ENCODE measurements around the gene NUP160.
"Not testable (repeated sequence)": the region's sequence is repeated elsewhere in the genome, so short reads cannot be mapped to it uniquely, and the experiment has no call there.

Gene NUP160

DNA sequence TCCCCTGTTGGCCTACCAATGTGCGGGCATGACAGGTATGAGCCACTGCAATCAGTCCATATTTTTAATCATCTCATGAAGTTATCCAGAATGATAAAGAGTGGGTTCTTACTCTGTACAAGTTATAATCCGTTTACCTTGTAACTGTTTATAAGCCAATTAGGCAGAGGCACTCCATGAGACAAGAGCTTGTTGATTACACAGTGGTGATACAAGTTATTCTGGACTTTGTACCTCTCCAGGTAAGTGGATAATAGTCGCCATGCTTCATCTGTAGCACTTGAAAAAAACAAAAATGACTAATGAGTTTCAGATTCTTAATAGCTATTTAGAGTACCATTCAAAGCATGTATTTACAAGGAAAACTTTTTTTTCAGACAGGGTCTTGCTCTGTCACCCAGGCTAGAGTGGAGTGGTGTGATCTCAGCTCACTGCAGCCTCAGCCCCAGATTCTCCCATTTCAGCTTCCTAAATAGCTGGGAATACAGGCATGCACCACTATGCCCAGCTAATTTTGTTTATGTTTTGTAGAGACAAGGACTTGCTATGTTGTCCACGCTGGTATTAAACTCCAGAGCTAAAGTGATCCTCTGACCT lies 63.3 kb downstream of the NUP160 start:
- TF ChIP-seq, protein P1, sequence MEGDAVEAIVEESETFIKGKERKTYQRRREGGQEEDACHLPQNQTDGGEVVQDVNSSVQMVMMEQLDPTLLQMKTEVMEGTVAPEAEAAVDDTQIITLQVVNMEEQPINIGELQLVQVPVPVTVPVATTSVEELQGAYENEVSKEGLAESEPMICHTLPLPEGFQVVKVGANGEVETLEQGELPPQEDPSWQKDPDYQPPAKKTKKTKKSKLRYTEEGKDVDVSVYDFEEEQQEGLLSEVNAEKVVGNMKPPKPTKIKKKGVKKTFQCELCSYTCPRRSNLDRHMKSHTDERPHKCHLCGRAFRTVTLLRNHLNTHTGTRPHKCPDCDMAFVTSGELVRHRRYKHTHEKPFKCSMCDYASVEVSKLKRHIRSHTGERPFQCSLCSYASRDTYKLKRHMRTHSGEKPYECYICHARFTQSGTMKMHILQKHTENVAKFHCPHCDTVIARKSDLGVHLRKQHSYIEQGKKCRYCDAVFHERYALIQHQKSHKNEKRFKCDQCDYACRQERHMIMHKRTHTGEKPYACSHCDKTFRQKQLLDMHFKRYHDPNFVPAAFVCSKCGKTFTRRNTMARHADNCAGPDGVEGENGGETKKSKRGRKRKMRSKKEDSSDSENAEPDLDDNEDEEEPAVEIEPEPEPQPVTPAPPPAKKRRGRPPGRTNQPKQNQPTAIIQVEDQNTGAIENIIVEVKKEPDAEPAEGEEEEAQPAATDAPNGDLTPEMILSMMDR (IDR thresholded peaks at IDR 0.05; ENCODE audit: insufficient read depth, low read length, missing control alignments) = no peak
- ChIA-PET CTCF (interaction anchor here (1.6 kb wide), 1 partner anchor 14 kb away, joined by 3 read pairs; no protein-coding TSS in a partner anchor), POLR2A (no interaction called here)
- DNase-seq (ENCODE audit: low read depth, low spot score) = no peak
- no peak overlapping the region for H3K4me3 ChIP-seq (ENCODE audit: low read depth, low read length)

DNA sequence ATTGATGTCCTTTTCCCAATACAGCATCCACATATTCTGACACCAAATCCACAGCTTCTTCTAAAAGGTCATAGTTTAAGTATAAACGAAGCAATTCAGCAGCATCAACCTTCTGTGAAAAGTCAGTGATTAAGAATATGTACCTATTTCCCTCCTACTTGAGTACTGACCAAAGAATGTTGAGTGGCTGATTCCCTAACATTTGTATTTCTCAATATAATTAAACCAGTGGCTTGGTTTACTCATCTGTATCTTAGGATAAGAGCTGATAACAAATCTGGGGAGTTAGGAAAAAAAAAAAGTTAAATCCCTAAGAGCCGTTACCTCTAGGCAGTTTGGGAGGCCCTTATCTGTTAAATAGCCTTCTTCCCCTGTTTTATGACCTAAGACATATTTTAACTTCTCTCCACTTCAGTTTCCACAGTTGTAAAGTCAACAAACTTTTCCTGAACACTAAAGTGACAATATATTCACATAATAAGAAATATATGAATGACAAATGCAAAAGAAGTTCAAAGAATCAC lies 65.0 kb downstream of the NUP160 start:
- no peak for DNase-seq (ENCODE audit: low read depth, low spot score)
- TF ChIP-seq, protein P1 (IDR thresholded peaks at IDR 0.05; ENCODE audit: insufficient read depth, low read length, missing control alignments) = no peak
- CTCF ChIA-PET = interaction anchor here (1.2 to 1.5 kb wide), 3 partner anchors 10 to 70 kb away, joined by 4 to 5 read pairs (median 4); no protein-coding TSS in a partner anchor
- H3K4me3 ChIP-seq (ENCODE audit: low read depth, low read length) = no peak overlapping the region
- POLR2A ChIA-PET = no interaction called here

DNA sequence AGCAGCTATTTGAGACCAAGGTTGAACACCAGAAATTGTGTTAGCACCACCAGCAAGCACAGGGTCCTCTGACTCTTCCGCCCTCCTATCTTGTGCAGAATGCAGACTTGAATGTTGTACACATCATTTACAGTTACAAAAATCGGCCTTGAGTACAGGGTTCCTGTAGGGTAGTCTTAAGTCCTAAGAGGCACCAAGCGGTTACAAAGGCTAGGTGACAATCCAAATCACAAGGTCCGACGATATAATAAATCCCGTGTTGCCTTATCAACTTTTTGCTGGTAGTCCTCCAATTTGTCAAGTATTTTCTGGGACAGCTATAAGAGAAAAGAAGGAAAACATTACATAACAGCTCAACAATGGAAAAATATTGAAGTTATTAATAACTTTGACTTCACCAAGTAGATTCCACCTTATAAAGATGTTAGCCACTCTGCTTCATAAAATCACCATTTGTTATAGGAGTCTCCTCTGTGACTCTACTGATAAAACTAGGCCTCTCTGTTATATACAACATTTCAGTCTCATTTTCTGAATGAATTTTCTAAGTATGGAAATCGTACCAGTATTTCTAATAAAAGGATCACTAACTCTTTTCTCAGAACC lies 69.2 kb downstream of the NUP160 start:
- POLR2A ChIA-PET = no interaction called here
- CTCF ChIA-PET = interaction anchor here (1.3 kb wide), 1 partner anchor 20 kb away, joined by 3 read pairs; no protein-coding TSS in a partner anchor
- H3K4me3 ChIP-seq (ENCODE audit: low read depth, low read length) = no peak overlapping the region
- TF ChIP-seq, protein P1 (IDR thresholded peaks at IDR 0.05; ENCODE audit: insufficient read depth, low read length, missing control alignments) = no peak
- no peak for DNase-seq (ENCODE audit: low read depth, low spot score)

DNA sequence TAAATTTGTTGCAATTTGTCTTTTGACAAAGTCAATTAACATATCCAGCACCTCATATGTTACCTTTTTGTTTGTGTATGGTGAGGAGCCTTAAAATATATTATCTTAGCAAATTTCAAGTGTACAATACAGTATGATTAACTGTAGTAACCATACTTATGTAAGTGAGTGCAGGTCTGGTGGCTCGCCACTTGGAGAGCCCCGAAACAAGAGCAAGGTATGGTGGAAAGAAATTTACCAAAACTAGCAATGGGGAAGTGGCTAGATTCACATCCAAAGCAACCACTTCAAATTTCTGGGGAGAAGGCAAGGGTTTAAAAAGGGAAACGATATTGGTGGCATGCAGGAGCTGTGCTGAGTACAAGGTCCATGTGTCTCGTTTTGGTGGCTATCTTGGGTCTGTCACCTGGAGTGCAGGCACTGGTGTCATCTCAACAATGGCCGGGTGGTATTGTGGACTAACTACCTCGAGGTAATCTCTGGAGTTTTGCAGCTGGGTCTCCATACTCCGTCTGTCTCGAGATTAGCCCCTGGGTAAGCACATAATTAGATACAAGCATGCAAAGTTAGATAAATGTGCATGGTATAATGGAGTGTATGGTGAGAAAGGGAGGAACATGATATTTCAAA lies 72.8 kb downstream of the NUP160 start:
- POLR2A ChIA-PET = no interaction called here
- no peak overlapping the region for H3K4me3 ChIP-seq (ENCODE audit: low read depth, low read length)
- no peak for DNase-seq (ENCODE audit: low read depth, low spot score)
- TF ChIP-seq, protein P1 (IDR thresholded peaks at IDR 0.05; ENCODE audit: insufficient read depth, low read length, missing control alignments) = no peak
- CTCF ChIA-PET = no interaction called here

DNA sequence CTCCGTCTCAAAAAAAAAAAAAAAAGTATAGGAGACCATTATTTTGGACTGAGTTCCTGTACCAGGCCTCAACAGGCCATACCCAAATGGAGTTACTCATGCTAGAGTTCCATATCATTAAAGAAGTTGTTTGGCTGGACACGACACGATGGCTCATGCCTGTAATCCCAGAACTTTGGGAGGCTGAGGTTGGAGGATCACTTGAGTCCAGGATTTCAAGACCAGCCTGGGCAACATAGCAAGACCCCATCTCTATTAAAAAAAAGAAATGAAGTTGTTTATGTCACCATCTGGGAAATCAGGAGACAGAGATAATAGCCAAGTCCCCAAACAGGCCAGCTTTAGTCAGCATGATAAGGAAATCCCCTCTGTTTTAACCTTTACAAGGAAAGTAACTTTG lies 74.3 kb downstream of the NUP160 start:
- H3K4me3 ChIP-seq (ENCODE audit: low read depth, low read length) = no peak overlapping the region
- no peak for DNase-seq (ENCODE audit: low read depth, low spot score)
- ChIA-PET CTCF (no interaction called here), POLR2A (no interaction called here)
- TF ChIP-seq, protein P1 (IDR thresholded peaks at IDR 0.05; ENCODE audit: insufficient read depth, low read length, missing control alignments) = no peak

DNA sequence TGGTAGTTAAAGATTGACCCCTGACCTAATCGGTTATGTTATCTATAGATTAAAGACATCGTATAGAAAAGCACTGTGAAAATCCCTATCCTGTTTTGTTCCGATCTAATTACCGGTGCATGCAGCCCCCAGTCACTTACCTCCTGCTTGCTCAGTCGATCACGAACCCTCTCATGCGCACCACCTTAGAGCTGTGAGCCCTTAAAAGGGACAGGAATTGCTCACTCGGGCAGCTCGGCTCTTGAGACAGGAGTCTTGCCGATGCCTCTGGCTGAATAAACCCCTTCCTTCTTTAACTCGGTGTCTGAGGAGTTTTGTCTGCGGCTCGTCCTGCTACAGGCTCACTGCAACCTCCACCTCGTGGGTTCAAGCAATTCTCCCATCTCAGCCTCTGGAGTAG lies 78.6 kb downstream of the NUP160 start:
- DNase-seq (ENCODE audit: low read depth, low spot score); H3K4me3 ChIP-seq (ENCODE audit: low read depth, low read length); POLR2A ChIA-PET; CTCF ChIA-PET: not testable (repeated sequence)

Data from AG04449 (cell line).